Vagina (tissue), 2 donors: Measurements from ENCODE around the gene ST3GAL5.

ENCODE experiments used
- POLR2A ChIP-seq, 2 donors: fragments of 450-650 bp; IDR thresholded peaks; one replicate each; pipeline ENCODE4 v1.6.1; 2017; ENCODE audit warnings: antibody characterized with exemption in 2 of 2, mild to moderate bottlenecking in 2 of 2, moderate library complexity in 2 of 2
- POLR2AphosphoS5 ChIP-seq, 2 donors: sonication (generic); formaldehyde crosslinking; IDR thresholded peaks; one replicate each; pipeline ENCODE4 v1.9.0; 2017; ENCODE audit warnings: antibody characterized with exemption in 2 of 2, mild to moderate bottlenecking in 2 of 2, low read depth in 1 of 2; ENCODE audit not compliant: insufficient read depth in 1 of 2
- TF ChIP-seq, protein P1 (sequence below), 3 experiments: fragments of 450-650 bp in 2 of 3; fragments of 200-600 bp in 1 of 3; sonication (generic) in 1 of 3; IDR thresholded peaks; one replicate each; pipeline ENCODE4 v1.5.1; 2017 to 2019; ENCODE audit warnings: antibody characterized with exemption in 3 of 3, mild to moderate bottlenecking in 2 of 3, moderate library complexity in 2 of 3

DNA sequence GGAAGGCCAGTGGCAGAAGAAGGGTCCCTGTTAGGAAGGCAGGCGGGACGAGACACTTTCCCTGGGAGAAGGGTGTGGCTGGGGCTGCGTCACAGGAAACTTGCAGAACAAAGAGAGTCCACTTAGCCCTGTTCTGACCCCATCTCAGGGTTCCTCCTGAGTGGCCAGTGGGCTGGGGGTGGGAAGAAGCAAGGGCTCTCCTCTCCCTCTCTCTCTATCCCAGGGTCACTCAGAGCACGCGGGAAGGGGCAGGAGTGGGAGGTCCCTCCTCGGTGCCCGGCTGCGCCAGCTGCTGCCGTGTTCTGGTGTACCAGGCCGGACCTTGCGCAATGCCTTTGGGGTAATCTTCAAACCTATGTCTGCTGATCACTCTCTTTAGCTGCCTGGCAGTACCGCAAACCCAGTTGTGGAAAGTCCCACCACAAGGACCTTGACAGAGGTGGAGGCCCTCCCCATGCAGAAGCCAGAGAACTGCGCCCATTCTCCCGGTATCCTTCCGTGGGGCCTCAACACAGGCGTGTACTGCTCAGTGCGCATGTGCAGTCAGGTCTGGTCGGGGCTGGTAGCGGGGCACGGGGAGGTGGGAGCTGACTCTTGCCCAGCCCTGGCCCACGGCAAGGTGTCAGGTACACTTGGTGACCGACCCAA is 47.8 kb upstream of the ST3GAL5 start:
- TF ChIP-seq, protein P1, sequence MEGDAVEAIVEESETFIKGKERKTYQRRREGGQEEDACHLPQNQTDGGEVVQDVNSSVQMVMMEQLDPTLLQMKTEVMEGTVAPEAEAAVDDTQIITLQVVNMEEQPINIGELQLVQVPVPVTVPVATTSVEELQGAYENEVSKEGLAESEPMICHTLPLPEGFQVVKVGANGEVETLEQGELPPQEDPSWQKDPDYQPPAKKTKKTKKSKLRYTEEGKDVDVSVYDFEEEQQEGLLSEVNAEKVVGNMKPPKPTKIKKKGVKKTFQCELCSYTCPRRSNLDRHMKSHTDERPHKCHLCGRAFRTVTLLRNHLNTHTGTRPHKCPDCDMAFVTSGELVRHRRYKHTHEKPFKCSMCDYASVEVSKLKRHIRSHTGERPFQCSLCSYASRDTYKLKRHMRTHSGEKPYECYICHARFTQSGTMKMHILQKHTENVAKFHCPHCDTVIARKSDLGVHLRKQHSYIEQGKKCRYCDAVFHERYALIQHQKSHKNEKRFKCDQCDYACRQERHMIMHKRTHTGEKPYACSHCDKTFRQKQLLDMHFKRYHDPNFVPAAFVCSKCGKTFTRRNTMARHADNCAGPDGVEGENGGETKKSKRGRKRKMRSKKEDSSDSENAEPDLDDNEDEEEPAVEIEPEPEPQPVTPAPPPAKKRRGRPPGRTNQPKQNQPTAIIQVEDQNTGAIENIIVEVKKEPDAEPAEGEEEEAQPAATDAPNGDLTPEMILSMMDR (IDR thresholded peaks at IDR 0.05): no peak
- TF ChIP-seq POLR2AphosphoS5 (IDR thresholded peaks at IDR 0.05; ENCODE audit: insufficient read depth in 1 of 2, low read depth in 1 of 2) (no peak), POLR2A (IDR thresholded peaks at IDR 0.05) (no peak)
